T-cell (primary cell): ENCODE measurements around the gene NSG2. TPM values are rescaled to one million over a fixed set of nuclear protein-coding genes. Genes with fewer than 3 reads are reported as not detected.

Source experiments
- ATAC-seq, 4 experiments: fragments of 200-7000 bp in 3 of 4; fragments of 150-1000 bp in 1 of 4; cut with Tn5 transposase; replicated peaks in 1 of 4; 1 replicate in 3 of 4; 2 replicates in 1 of 4; pipeline ENCODE4 v1.10.0; 2021; ENCODE audit warnings: moderate library complexity in 3 of 4, mild to moderate bottlenecking in 2 of 4, moderate number of reproducible peaks in 1 of 4
- CTCF ChIA-PET, 2 donors: fragments of 300-600 bp; sonication (Branson Sonifier 250); formaldehyde crosslinking; loops; one replicate each; lab custom pipeline; 2022; ENCODE audit warnings: antibody characterized with exemption in 2 of 2; lab: Charles Lee
- POLR2A ChIA-PET, 2 donors: fragments of 300-600 bp; sonication (Branson Sonifier 250); formaldehyde crosslinking; loops; one replicate each; lab custom pipeline; 2022; ENCODE audit warnings: antibody characterized with exemption in 2 of 2; lab: Charles Lee
- DNase-seq, 35 experiments: peaks; one replicate each; pipeline versions ENCODE4 v3.0.0 to v3.0.0-alpha.2; 2013 to 2023
- H3K27ac ChIP-seq: one replicate; pipeline ENCODE4 v1.5.1; 2013; ENCODE audit warnings: low read length
- H3K27me3 ChIP-seq, 2 experiments: replicated peaks in 1 of 2; 1 replicate in 1 of 2; 2 replicates in 1 of 2; pipeline versions ENCODE4 v1.6.1 to v1.7.0; 2013; ENCODE audit warnings: low read length in 1 of 2, mixed read lengths in 1 of 2; ENCODE audit not compliant: control insufficient read depth in 2 of 2, insufficient read depth in 2 of 2; ENCODE audit errors: extremely low read depth in 1 of 2
- H3K36me3 ChIP-seq, 2 donors: 1 replicate in 1 of 2; 2 replicates in 1 of 2; pipeline versions ENCODE4 v1.6.1 to v1.7.0; 2013; ENCODE audit warnings: low read length in 1 of 2; ENCODE audit not compliant: control insufficient read depth in 2 of 2, insufficient read depth in 1 of 2; ENCODE audit errors: extremely low read depth in 1 of 2
- H3K4me1 ChIP-seq, 2 experiments: 1 replicate in 1 of 2; 2 replicates in 1 of 2; pipeline versions ENCODE4 v1.6.1 to v1.7.0; 2013; ENCODE audit warnings: low read length in 2 of 2, mixed read lengths in 1 of 2; ENCODE audit not compliant: insufficient read depth in 2 of 2, control insufficient read depth in 1 of 2; ENCODE audit errors: extremely low read depth in 1 of 2
- H3K4me3 ChIP-seq, 2 donors: 1 replicate in 1 of 2; 2 replicates in 1 of 2; pipeline versions ENCODE4 v1.5.1 to v1.7.0; 2013; ENCODE audit warnings: mild to moderate bottlenecking in 2 of 2, low read length in 1 of 2, moderate library complexity in 1 of 2; ENCODE audit not compliant: control insufficient read depth in 1 of 2; ENCODE audit errors: extremely low read depth in 1 of 2
- H3K9me3 ChIP-seq: 2 replicates; pipeline ENCODE4 v1.7.0; 2013
- H3K27ac Mint-ChIP-seq, 2 donors: one replicate each; pipeline ENCODE4 v1.8.0; 2020 to 2021; ENCODE audit warnings: mild to moderate bottlenecking in 2 of 2, mixed read lengths in 2 of 2
- H3K27me3 Mint-ChIP-seq, 2 donors: one replicate each; pipeline ENCODE4 v1.8.0; 2021 to 2022; ENCODE audit warnings: mixed read lengths in 2 of 2
- H3K36me3 Mint-ChIP-seq: one replicate; pipeline ENCODE4 v1.8.0; 2021; ENCODE audit warnings: mixed read lengths
- H3K4me1 Mint-ChIP-seq, 3 donors: one replicate each; pipeline ENCODE4 v1.8.0; 2020 to 2022; ENCODE audit warnings: mixed read lengths in 3 of 3, mild to moderate bottlenecking in 1 of 3
- H3K4me3 Mint-ChIP-seq, 3 donors: one replicate each; pipeline ENCODE4 v1.8.0; 2020 to 2022; ENCODE audit warnings: mild to moderate bottlenecking in 3 of 3, mixed read lengths in 3 of 3, moderate library complexity in 3 of 3
- H3K9me3 Mint-ChIP-seq, 3 donors: one replicate each; pipeline ENCODE4 v1.8.0; 2020 to 2022; ENCODE audit warnings: mixed read lengths in 3 of 3
- whole genome bisulfite sequencing: methylation state at CpG from one replicate; pipeline ENCODE4 v1.1.5; 2013; ENCODE audit warnings: missing lambda C conversion rate; ENCODE audit not compliant: insufficient coverage; 5-methylcytosine and 5-hydroxymethylcytosine counted together
- total RNA-seq, 35 experiments: library from RNA in 6 of 35; stranded (reverse) in 6 of 35; fragments of 120-200 nt in 1 of 35; gene quantifications; one replicate each; pipeline versions ENCODE4 v1.2.1 to v1.2.4 and lab custom pipeline; 2013 to 2026

The NSG2 gene
- total RNA-seq, 5 donors from 2014 or later (not counting 1 experiment from before 2014, with no cell fraction given) = not detected

- H3K9me3 Mint-ChIP-seq = peaks cover 0 to 3% (median 0%) of the 10 kb centered on the region in 3 donors
- Histone ChIP-seq H3K27me3 (peaks cover 2 to 6% of the 10 kb centered on the region in 2 experiments), H3K4me1 (no peaks in the 10 kb centered on the region), H3K27ac (no peak overlapping the region), H3K4me3 (no peak overlapping the region), H3K9me3 (no peaks in the 10 kb centered on the region), H3K36me3 (no peaks in the 10 kb centered on the region)
- WGBS = no CpG with 5 or more reads among the region's 6 CpGs
- ATAC-seq (no peak), DNase-seq (no peak)
- CTCF ChIA-PET = no interaction called here
- no peak overlapping the region for H3K27ac Mint-ChIP-seq
- H3K27me3 Mint-ChIP-seq = peaks cover 26 to 37% of the 10 kb centered on the region in 2 donors
- H3K36me3 Mint-ChIP-seq = no peaks in the 10 kb centered on the region
- no peak overlapping the region for H3K4me3 Mint-ChIP-seq
- POLR2A ChIA-PET = no interaction called here
- H3K4me1 Mint-ChIP-seq = no peaks in the 10 kb centered on the region
Measured at GRCh38 chr5:174044466-174045254, 846 bp upstream of the NSG2 start.

DNA sequence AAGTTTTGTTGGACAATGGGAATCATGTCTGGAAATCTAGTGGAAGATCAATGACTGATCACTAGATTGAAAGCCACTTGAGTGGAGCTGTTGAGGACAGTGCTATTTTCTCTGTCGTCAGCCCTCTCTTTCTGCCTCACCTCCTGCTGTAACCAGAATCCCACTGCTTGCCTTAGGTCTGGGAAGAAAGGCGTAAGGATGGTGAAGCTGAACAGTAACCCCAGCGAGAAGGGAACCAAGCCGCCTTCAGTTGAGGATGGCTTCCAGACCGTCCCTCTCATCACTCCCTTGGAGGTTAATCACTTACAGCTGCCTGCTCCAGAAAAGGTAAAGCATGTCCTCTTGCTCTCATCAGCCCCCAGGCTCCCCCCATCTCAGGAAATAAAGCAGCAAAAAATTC is 1.1 kb downstream of the NSG2 start:
- H3K27me3 Mint-ChIP-seq = peaks cover 28 to 31% of the 10 kb centered on the region in 2 donors
- no peak overlapping the region for H3K4me3 Mint-ChIP-seq
- Histone ChIP-seq H3K27me3 (peaks cover 0 to 8% of the 10 kb centered on the region in 2 experiments), H3K9me3 (no peaks in the 10 kb centered on the region), H3K36me3 (no peaks in the 10 kb centered on the region), H3K4me3 (no peak overlapping the region), H3K4me1 (no peaks in the 10 kb centered on the region), H3K27ac (no peak overlapping the region)
- CTCF ChIA-PET = no interaction called here
- no peaks in the 10 kb centered on the region for H3K36me3 Mint-ChIP-seq
- POLR2A ChIA-PET = no interaction called here
- no peak for DNase-seq
- peaks cover 0 to 3% (median 0%) of the 10 kb centered on the region in 3 donors for H3K9me3 Mint-ChIP-seq
- no peak overlapping the region for H3K27ac Mint-ChIP-seq
- ATAC-seq = no peak
- 80% methylated on average over 1 of the region's 5 CpGs for WGBS
- H3K4me1 Mint-ChIP-seq = no peaks in the 10 kb centered on the region

DNA sequence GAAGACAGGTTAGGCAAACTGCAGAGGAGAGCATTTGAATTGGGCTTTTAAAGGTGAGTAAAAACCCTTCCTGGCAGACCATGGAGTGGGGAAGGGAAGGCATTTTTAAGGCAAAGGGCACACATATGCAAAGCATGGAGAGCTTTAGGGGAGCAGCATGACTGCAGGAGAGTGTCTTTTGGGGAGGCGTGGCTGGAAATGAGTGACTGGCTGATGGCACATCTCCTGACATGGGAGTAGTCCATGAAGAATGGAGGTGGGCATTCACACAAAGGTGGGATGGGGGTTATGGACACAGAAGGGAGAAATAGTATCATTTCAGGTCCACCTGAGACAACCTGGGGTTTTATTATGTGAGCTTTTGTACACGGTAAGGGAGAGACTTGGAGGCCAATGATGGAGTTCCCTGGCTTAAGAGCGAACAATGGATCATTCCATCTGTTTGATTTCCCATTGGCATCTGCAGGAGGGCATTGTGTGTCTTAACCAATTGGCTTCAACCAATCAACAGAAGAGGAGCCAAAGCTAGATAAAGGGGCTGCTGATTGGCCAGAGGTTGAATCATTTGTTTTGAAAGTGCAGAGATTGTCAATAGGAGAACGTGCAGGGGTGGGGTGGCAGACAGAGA is 2.1 kb downstream of the NSG2 start:
- peaks cover 0 to 3% (median 0%) of the 10 kb centered on the region in 3 donors for H3K9me3 Mint-ChIP-seq
- H3K4me1 Mint-ChIP-seq = no peaks in the 10 kb centered on the region
- Histone ChIP-seq H3K4me1 (no peaks in the 10 kb centered on the region), H3K27me3 (peaks cover 0 to 8% of the 10 kb centered on the region in 2 experiments), H3K27ac (no peak overlapping the region), H3K9me3 (no peaks in the 10 kb centered on the region), H3K36me3 (no peaks in the 10 kb centered on the region), H3K4me3 (no peak overlapping the region)
- H3K36me3 Mint-ChIP-seq = no peaks in the 10 kb centered on the region
- WGBS = 62% methylated on average over 3 of the region's 4 CpGs
- no peak overlapping the region for H3K4me3 Mint-ChIP-seq
- ChIA-PET POLR2A (no interaction called here), CTCF (no interaction called here)
- ATAC-seq (no peak), DNase-seq (no peak)
- peaks cover 29 to 30% of the 10 kb centered on the region in 2 donors for H3K27me3 Mint-ChIP-seq
- H3K27ac Mint-ChIP-seq = no peak overlapping the region

DNA sequence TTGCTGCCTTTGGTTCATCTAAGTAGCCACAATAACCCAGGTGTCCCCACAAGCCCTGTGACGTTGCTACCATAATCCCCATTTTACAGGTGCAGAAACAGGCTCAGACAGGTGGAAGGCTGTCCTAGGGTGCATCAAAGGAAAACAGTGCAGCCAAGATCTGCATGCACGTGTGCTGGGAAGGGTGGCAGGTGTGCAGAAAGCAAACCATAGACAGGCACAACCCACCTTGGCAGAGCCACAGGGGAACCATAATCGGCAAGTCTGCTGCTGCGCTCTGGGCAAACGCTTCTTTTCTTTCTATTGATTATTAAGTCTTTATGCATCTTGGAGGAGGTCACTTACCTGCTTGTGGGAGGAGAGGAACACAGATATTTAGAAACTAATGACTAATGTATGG is 7.1 kb downstream of the NSG2 start:
- H3K4me1 ChIP-seq = no peaks in the 10 kb centered on the region
- DNase-seq = no peak
- H3K36me3 ChIP-seq = no peaks in the 10 kb centered on the region
- H3K27ac ChIP-seq = no peak overlapping the region
- no peak for ATAC-seq
- POLR2A ChIA-PET = no interaction called here
- H3K27ac Mint-ChIP-seq = no peak overlapping the region
- no peaks in the 10 kb centered on the region for H3K36me3 Mint-ChIP-seq
- peaks cover 0 to 3% of the 10 kb centered on the region in 2 experiments for H3K27me3 ChIP-seq
- H3K9me3 Mint-ChIP-seq = no peaks in the 10 kb centered on the region
- peaks cover 6 to 25% of the 10 kb centered on the region in 2 donors for H3K27me3 Mint-ChIP-seq
- H3K4me1 Mint-ChIP-seq = no peaks in the 10 kb centered on the region
- CTCF ChIA-PET = no interaction called here
- H3K4me3 Mint-ChIP-seq = no peak overlapping the region
- 63% methylated on average over 1 of the region's 5 CpGs for WGBS
- H3K4me3 ChIP-seq = no peak overlapping the region
- no peaks in the 10 kb centered on the region for H3K9me3 ChIP-seq

GRCh38 chr5:174053905-174054304 is 8.4 kb downstream of the NSG2 start:
- H3K4me1 Mint-ChIP-seq = no peaks in the 10 kb centered on the region

DNA sequence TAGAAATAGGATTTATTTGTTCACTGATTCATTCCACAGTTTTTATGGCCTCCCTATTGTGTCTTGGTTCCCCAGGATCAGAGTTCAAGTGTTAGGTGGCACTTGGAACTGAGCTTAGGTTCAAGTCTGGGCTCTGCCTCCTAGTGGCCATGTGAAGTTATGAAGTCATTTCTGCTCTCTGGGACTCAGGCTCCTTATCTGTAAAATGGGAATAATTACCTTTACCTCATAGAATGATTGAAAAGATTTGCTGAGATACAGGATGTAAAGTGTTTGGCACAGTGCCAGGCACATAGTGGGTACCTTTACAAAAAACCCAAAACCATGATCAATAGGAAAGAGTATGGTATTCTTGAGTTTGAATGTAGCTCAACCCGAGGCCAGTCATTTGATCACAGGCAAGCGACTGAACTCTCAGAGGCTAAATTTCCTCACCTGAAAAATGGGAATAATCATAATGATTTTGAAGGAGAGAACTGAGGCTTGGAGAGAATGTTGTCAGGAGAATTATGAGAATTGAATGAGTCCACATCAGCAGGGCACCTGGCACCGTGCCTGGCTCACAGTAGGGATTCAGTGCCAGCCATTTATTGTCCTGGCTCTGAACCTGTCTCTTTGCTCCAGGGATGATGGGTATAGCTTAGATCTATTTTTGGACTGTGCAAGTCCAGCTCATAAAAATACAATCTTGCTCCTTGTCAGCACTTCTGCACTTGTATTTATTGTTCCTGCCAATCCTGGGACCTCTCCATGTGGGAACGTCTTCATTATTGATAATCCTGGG is 10.8 kb downstream of the NSG2 start:
- H3K4me1 ChIP-seq = no peaks in the 10 kb centered on the region
- no peak for DNase-seq
- no peaks in the 10 kb centered on the region for H3K36me3 ChIP-seq
- no peaks in the 10 kb centered on the region for H3K27me3 ChIP-seq
- no peak for ATAC-seq
- H3K27ac ChIP-seq = no peak overlapping the region
- Mint-ChIP-seq H3K4me3 (no peak overlapping the region), H3K4me1 (no peaks in the 10 kb centered on the region), H3K27ac (no peak overlapping the region), H3K9me3 (no peaks in the 10 kb centered on the region), H3K36me3 (no peaks in the 10 kb centered on the region), H3K27me3 (peaks cover 10 to 29% of the 10 kb centered on the region in 2 donors)
- WGBS = no CpG with 5 or more reads among the region's 4 CpGs
- no peak overlapping the region for H3K4me3 ChIP-seq
- no peaks in the 10 kb centered on the region for H3K9me3 ChIP-seq
- ChIA-PET POLR2A (no interaction called here), CTCF (no interaction called here)

More at GRCh38 chr5:174053905-174054304, 8.4 kb downstream of the NSG2 start:
- Mint-ChIP-seq H3K4me3 (no peak overlapping the region), H3K36me3 (no peaks in the 10 kb centered on the region), H3K9me3 (no peaks in the 10 kb centered on the region), H3K27me3 (peaks cover 12 to 33% of the 10 kb centered on the region in 2 donors), H3K27ac (no peak overlapping the region)
- H3K27me3 ChIP-seq = peaks cover 0 to 3% of the 10 kb centered on the region in 2 experiments
- no peak overlapping the region for H3K27ac ChIP-seq
- no peaks in the 10 kb centered on the region for H3K36me3 ChIP-seq
- H3K9me3 ChIP-seq = no peaks in the 10 kb centered on the region
- ChIA-PET CTCF (no interaction called here), POLR2A (no interaction called here)
- ATAC-seq (no peak), DNase-seq (no peak)
- WGBS = no CpG with 5 or more reads among the region's 3 CpGs
- H3K4me1 ChIP-seq = no peaks in the 10 kb centered on the region
- H3K4me3 ChIP-seq = no peak overlapping the region
